Right lobe of liver (tissue), 4 donors: ENCODE measurements around the gene POFUT2.

Experiments
- CTCF ChIP-seq, 4 donors: fragments of 200-600 bp in 3 of 4; fragments of 450-650 bp in 1 of 4; IDR thresholded peaks; one replicate each; pipeline versions ENCODE4 v1.5.1 to v1.8.0; 2016 to 2022; ENCODE audit warnings: antibody characterized with exemption in 4 of 4, mild to moderate bottlenecking in 2 of 4
- POLR2A ChIP-seq: fragments of 450-650 bp; IDR thresholded peaks from one replicate; pipeline ENCODE4 v1.6.1; 2017; ENCODE audit warnings: antibody characterized with exemption, mild to moderate bottlenecking
- donor health status: DM: no; HTN: no; CAD: no.
- donor health status: DM: no; HTN: no; CAD: no.
- donor health status: DM: no; HTN: yes; CAD: no.

GRCh38 chr21:45317398-45318145, 29.9 kb upstream of the POFUT2 start:
- TF ChIP-seq POLR2A (no peak), CTCF (IDR thresholded peaks at IDR 0.05) (no peak)
